Erythroblast (primary cell): ENCODE measurements around the gene C13orf42.

ENCODE experiments used
- GATA1 ChIP-seq: IDR thresholded peaks from 2 replicates; pipeline ENCODE4 v1.6.1; 2011; ENCODE audit warnings: low read depth, mild to moderate bottlenecking, control low read depth, low read length, moderate library complexity
- POLR2A ChIP-seq: IDR thresholded peaks from 2 replicates; pipeline ENCODE4 v1.6.1; 2011; ENCODE audit warnings: mild to moderate bottlenecking, low read length

DNA sequence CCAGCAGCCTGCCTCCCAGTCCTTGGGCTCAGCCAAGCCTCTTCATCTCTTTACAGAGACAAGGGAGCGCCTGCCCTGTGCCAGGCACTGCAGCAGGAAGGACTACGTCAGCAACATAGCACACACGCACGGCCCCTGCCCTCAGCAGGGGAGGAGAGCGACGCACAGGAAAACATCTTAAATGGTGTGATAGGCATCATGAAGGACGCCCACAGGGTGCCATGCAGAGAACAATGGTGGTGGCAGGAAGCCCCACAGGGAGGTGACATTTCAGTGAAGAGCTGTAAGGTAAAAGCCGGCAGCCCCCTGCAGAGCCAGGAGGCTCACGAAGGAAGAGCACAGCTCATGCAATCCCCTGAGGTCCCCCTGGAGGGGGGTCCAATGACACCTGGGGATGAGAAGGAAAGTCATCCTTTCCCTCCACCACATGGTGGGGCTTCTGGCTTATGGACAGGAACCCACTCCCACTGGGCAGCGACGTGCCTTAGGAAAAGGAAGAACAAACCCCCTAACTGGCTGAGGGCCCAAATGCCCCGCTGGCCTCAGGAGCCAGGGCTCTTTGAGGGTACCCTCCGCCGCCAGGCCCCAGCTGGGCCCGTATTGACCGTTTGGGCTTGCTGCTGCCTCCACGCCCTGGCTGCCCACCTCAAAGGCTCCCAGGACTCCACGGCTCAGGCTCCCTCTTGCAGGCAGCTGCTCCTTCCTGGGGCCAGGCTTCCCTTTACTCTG, 37.3 kb upstream of the C13orf42 start:
- TF ChIP-seq POLR2A = no peak
- TF ChIP-seq GATA1 = no peak
